CD4-positive, alpha-beta T cell treated with Interleukin-2 at 100 ng/mL for 4 hours (primary cell): ENCODE results near the gene ATP2B3.

Experiments used
- DNase-seq: peaks from one replicate; pipeline ENCODE4 v3.0.0-alpha.2; 2020; ENCODE audit warnings: low spot score

Gene ATP2B3

GRCh38 chrX:153507484-153508178 is 9.8 kb upstream of the ATP2B3 start:
- peak; percentile 80 for DNase-seq

GRCh38 chrX:153509592-153509991 is 7.8 kb upstream of the ATP2B3 start:
- DNase-seq = no peak

GRCh38 chrX:153510383-153510782 is 7.1 kb upstream of the ATP2B3 start:
- no peak for DNase-seq

GRCh38 chrX:153511784-153512500 is 5.5 kb upstream of the ATP2B3 start:
- no peak for DNase-seq

GRCh38 chrX:153512501-153512893 is 4.9 kb upstream of the ATP2B3 start:
- no peak for DNase-seq

- DNase-seq = no peak
Measured at GRCh38 chrX:153513265-153513664, 4.2 kb upstream of the ATP2B3 start.

- no peak for DNase-seq
Measured at GRCh38 chrX:153514259-153514658, 3.2 kb upstream of the ATP2B3 start.

- no peak for DNase-seq
Measured at GRCh38 chrX:153515435-153515834, 2.0 kb upstream of the ATP2B3 start.

- no peak for DNase-seq
Measured at GRCh38 chrX:153516073-153516472, 1.4 kb upstream of the ATP2B3 start.

- no peak for DNase-seq
Measured at GRCh38 chrX:153517946-153518834, 748 bp downstream of the ATP2B3 start.

GRCh38 chrX:153519569-153520286 is 2.3 kb downstream of the ATP2B3 start:
- no peak for DNase-seq

GRCh38 chrX:153520287-153520917 is 3.0 kb downstream of the ATP2B3 start:
- DNase-seq = no peak

GRCh38 chrX:153521034-153521433 is 3.6 kb downstream of the ATP2B3 start:
- DNase-seq = no peak

GRCh38 chrX:153522259-153522658 is 4.8 kb downstream of the ATP2B3 start:
- no peak for DNase-seq

- DNase-seq = no peak
Measured at GRCh38 chrX:153523269-153523668, 5.8 kb downstream of the ATP2B3 start.

- no peak for DNase-seq
Measured at GRCh38 chrX:153524234-153524633, 6.8 kb downstream of the ATP2B3 start.

- no peak for DNase-seq
Measured at GRCh38 chrX:153525451-153525850, 8.0 kb downstream of the ATP2B3 start.

GRCh38 chrX:153526042-153526441 is 8.6 kb downstream of the ATP2B3 start:
- no peak for DNase-seq

- no peak for DNase-seq
Measured at GRCh38 chrX:153526801-153527200, 9.4 kb downstream of the ATP2B3 start.

- DNase-seq = no peak
Measured at GRCh38 chrX:153527208-153527607, 9.8 kb downstream of the ATP2B3 start.

GRCh38 chrX:153530411-153531129 is 13.1 kb downstream of the ATP2B3 start:
- no peak for DNase-seq
